ENCODE results near the gene ARVCF. TPM values are rescaled to one million over a fixed set of nuclear protein-coding genes. Genes with fewer than 3 reads are reported as not detected.

Gene ARVCF
- total and polyA plus RNA-seq, 5 donors = 11.1 to 27.4 (median 20.0) TPM

DNA sequence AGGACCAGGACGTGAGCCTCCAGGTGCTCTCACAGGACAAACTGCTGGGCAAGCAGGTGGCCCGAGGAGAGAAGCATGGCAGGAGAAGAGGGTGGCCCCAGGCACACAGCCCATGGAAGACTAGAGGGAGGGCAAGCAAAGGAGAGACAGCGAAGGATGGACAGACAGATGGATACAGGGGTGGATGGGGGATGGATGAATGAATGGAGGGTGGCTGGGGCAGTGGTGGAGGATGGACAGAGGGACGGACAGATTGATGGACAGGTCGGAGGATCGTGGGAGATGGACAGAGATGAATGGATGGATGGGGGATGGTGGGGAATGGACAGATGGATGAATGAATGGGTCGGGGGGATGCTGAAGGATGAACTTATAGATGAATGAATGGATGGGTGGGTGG lies 22.7 kb downstream of the ARVCF start:
- ATAC-seq = no peak
- Histone ChIP-seq H3K27ac (ENCODE audit: low read length) (no peak overlapping the region), H3K4me1 (ENCODE audit: control insufficient read depth, insufficient read depth, low read length) (peaks cover 17% of the 10 kb centered on the region), H3K9me3 (ENCODE audit: control insufficient read depth, low read length) (no peaks in the 10 kb centered on the region), H3K27me3 (ENCODE audit: control insufficient read depth, insufficient read depth) (no peaks in the 10 kb centered on the region), H3K4me3 (ENCODE audit: low read length) (no peak overlapping the region)
- intact Hi-C loops (cut with DNase I) = no loop called here
- DNase-seq = no peak
- WGBS = 94% methylated on average over 7 of the region's 7 CpGs

GRCh38 chr22:19992921-19993355 lies 23.7 kb downstream of the ARVCF start:
- 74% methylated on average over 6 of the region's 6 CpGs for WGBS
- intact Hi-C loops (cut with DNase I) = no loop called here
- H3K27me3 ChIP-seq (ENCODE audit: control insufficient read depth, insufficient read depth) = no peaks in the 10 kb centered on the region
- H3K4me1 ChIP-seq (ENCODE audit: control insufficient read depth, insufficient read depth, low read length) = peaks cover 11% of the 10 kb centered on the region
- no peak overlapping the region for H3K4me3 ChIP-seq (ENCODE audit: low read length)
- H3K27ac ChIP-seq (ENCODE audit: low read length) = no peak overlapping the region
- no peak for ATAC-seq
- peak in 2 of 3 donors; percentile 14 to 48 for DNase-seq
- no peaks in the 10 kb centered on the region for H3K9me3 ChIP-seq (ENCODE audit: control insufficient read depth, low read length)

- H3K4me1 ChIP-seq (ENCODE audit: control insufficient read depth, insufficient read depth, low read length) = peaks cover 11% of the 10 kb centered on the region
- H3K4me3 ChIP-seq (ENCODE audit: low read length) = no peak overlapping the region
- ATAC-seq = no peak
- H3K27me3 ChIP-seq (ENCODE audit: control insufficient read depth, insufficient read depth) = no peaks in the 10 kb centered on the region
- H3K27ac ChIP-seq (ENCODE audit: low read length) = no peak overlapping the region
- WGBS = 89% methylated on average over 7 of the region's 7 CpGs
- H3K9me3 ChIP-seq (ENCODE audit: control insufficient read depth, low read length) = no peaks in the 10 kb centered on the region
- intact Hi-C loops (cut with DNase I) = no loop called here
- DNase-seq = peak in 1 of 3 donors; percentile 31
Measured at GRCh38 chr22:19992481-19992911, 24.1 kb downstream of the ARVCF start.

GRCh38 chr22:19991645-19992451 lies 24.8 kb downstream of the ARVCF start:
- H3K27me3 ChIP-seq (ENCODE audit: control insufficient read depth, insufficient read depth) = no peaks in the 10 kb centered on the region
- intact Hi-C loops (cut with DNase I) = no loop called here
- H3K9me3 ChIP-seq (ENCODE audit: control insufficient read depth, low read length) = no peaks in the 10 kb centered on the region
- WGBS = 82% methylated on average over 23 of the region's 23 CpGs
- no peak overlapping the region for H3K4me3 ChIP-seq (ENCODE audit: low read length)
- ATAC-seq (peak in 1 of 2 donors; percentile 3), DNase-seq (peak in 2 of 3 donors; percentile 55 to 70)
- H3K4me1 ChIP-seq (ENCODE audit: control insufficient read depth, insufficient read depth, low read length) = peaks cover 9% of the 10 kb centered on the region
- no peak overlapping the region for H3K27ac ChIP-seq (ENCODE audit: low read length)

GRCh38 chr22:19991395-19991644 lies 25.3 kb downstream of the ARVCF start:
- Histone ChIP-seq H3K4me1 (ENCODE audit: control insufficient read depth, insufficient read depth, low read length) (peaks cover 8% of the 10 kb centered on the region), H3K9me3 (ENCODE audit: control insufficient read depth, low read length) (no peaks in the 10 kb centered on the region), H3K27me3 (ENCODE audit: control insufficient read depth, insufficient read depth) (no peaks in the 10 kb centered on the region), H3K27ac (ENCODE audit: low read length) (peak overlapping the region; percentile 8), H3K4me3 (ENCODE audit: low read length) (no peak overlapping the region)
- ATAC-seq = peak in 1 of 2 donors; percentile 1
- no peak for DNase-seq
- intact Hi-C loops (cut with DNase I) = no loop called here

DNA sequence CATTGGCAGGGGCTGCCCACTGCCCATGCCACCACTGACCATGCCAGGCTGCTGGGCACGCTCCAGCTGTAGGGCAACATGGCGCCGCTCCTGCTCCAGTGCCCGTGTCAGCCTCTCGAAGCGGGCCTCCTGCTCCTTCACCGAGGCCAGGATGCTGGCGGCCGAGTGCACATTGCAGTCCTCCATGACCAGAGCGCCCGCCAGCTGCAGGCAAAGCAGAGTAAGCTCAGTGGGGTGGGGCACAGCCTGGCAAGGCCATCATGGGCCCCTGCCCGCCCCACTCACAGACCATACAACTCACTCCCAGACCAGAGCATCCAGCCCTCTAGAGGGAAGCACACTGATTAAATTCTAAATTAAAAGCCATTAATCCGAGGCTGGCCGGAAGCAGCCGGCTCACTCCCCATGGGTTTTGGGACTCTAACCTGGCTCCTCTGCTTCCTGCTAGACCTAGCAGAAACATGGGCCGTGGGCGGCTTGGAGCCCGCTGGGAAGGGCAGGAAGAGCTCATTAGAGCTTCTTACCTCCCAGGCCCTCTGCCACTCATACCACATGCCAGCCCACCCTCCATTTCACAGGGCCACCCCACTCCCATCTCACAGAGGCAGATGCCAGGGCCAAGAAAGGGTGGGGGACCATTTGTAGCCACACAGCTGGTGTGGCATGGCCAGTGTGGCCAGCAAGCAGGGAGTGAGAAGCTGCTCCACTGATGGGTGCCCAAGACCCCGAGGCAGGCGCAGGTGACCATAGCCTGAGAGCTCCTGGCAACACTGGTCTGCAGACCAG lies 25.8 kb downstream of the ARVCF start:
- Histone ChIP-seq H3K27me3 (ENCODE audit: control insufficient read depth, insufficient read depth) (no peaks in the 10 kb centered on the region), H3K9me3 (ENCODE audit: control insufficient read depth, low read length) (no peaks in the 10 kb centered on the region), H3K4me3 (ENCODE audit: low read length) (no peak overlapping the region), H3K27ac (ENCODE audit: low read length) (peak overlapping the region; percentile 8), H3K4me1 (ENCODE audit: control insufficient read depth, insufficient read depth, low read length) (peaks cover 12% of the 10 kb centered on the region)
- ATAC-seq (no peak), DNase-seq (peak in 2 of 3 donors; percentile 54 to 65)
- WGBS = 86% methylated on average over 20 of the region's 20 CpGs
- intact Hi-C loops (cut with DNase I) = no loop called here

- Histone ChIP-seq H3K27me3 (ENCODE audit: control insufficient read depth, insufficient read depth) (no peaks in the 10 kb centered on the region), H3K4me3 (ENCODE audit: low read length) (no peak overlapping the region), H3K27ac (ENCODE audit: low read length) (no peak overlapping the region), H3K4me1 (ENCODE audit: control insufficient read depth, insufficient read depth, low read length) (peaks cover 13% of the 10 kb centered on the region), H3K9me3 (ENCODE audit: control insufficient read depth, low read length) (no peaks in the 10 kb centered on the region)
- peak in 1 of 3 donors; percentile 8 for DNase-seq
- ATAC-seq = no peak
- intact Hi-C loops (cut with DNase I) = no loop called here
- WGBS = 50% methylated on average over 2 of the region's 2 CpGs
Measured at GRCh38 chr22:19990188-19990587, 26.4 kb downstream of the ARVCF start.

DNA sequence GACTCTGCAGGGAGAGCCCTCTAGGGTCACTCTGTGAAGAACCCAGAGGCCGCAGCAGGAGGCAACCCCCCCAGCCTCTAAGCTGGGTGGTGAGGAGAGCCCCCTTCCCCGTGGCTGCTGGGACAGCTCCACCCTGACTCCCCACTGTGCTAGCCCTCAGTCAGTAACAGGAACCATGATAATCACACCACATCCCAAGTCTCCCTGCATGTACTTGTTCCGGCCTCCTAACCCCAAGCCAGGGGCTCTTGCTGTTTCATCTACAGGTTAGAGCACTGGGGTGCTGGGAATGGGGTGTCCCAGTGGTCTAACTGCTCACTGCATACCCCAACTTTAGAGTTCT lies 26.9 kb downstream of the ARVCF start:
- Histone ChIP-seq H3K4me3 (ENCODE audit: low read length) (no peak overlapping the region), H3K9me3 (ENCODE audit: control insufficient read depth, low read length) (no peaks in the 10 kb centered on the region), H3K27ac (ENCODE audit: low read length) (no peak overlapping the region), H3K27me3 (ENCODE audit: control insufficient read depth, insufficient read depth) (no peaks in the 10 kb centered on the region), H3K4me1 (ENCODE audit: control insufficient read depth, insufficient read depth, low read length) (peaks cover 13% of the 10 kb centered on the region)
- intact Hi-C loops (cut with DNase I) = no loop called here
- WGBS = 86% methylated on average over 3 of the region's 3 CpGs
- DNase-seq (peak in 1 of 3 donors; percentile 32), ATAC-seq (no peak)

DNA sequence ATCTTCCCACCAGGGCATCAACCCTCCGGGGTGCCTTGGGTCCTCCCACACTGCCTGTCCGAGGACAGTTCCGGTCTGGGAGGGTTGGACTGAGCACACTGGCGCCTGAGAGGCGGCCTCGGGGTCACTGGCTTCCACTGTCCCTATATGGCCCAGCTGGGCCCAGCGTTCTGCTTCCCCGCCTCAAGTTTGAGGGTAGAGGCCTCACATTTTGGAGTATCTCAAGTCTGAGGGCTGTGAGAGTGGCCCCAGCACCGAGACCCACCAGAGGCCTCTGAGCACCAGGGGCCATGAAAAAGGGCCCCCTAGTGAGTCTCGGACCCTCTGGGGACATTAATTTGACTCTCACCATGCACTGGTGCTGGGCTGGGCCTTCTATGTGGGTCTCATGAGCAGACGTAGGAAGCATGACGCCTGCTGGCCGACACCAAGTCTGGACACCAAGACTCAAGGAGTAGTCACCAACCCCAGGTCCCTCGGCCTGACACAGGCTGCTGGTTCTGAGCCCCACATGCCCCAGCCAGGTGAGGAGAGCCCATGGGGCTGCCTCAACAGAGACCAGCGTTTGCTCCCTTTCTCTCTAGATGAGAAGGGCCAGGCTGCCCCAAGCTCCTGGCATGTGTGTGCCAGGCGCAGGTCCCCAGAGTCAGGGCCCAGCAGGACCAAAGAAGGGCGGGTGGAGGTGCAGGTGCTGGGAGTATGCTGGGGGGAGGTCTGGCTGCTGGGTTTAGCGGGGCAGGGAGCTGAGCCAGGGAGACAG lies 27.5 kb downstream of the ARVCF start:
- Histone ChIP-seq H3K4me1 (ENCODE audit: control insufficient read depth, insufficient read depth, low read length) (peaks cover 13% of the 10 kb centered on the region), H3K4me3 (ENCODE audit: low read length) (no peak overlapping the region), H3K27ac (ENCODE audit: low read length) (peak overlapping the region; percentile 40), H3K9me3 (ENCODE audit: control insufficient read depth, low read length) (no peaks in the 10 kb centered on the region), H3K27me3 (ENCODE audit: control insufficient read depth, insufficient read depth) (no peaks in the 10 kb centered on the region)
- ATAC-seq (peak; percentile 24), DNase-seq (peak in 2 of 3 donors; percentile 80 to 86)
- intact Hi-C loops (cut with DNase I) = no loop called here
- 69% methylated on average over 18 of the region's 18 CpGs for WGBS

GRCh38 chr22:19988331-19988808 lies 28.3 kb downstream of the ARVCF start:
- no peaks in the 10 kb centered on the region for H3K9me3 ChIP-seq (ENCODE audit: control insufficient read depth, low read length)
- peaks cover 17% of the 10 kb centered on the region for H3K4me1 ChIP-seq (ENCODE audit: control insufficient read depth, insufficient read depth, low read length)
- H3K4me3 ChIP-seq (ENCODE audit: low read length) = no peak overlapping the region
- H3K27ac ChIP-seq (ENCODE audit: low read length) = peak overlapping the region; percentile 46
- DNase-seq (peak in 2 of 3 donors; percentile 47 to 60), ATAC-seq (no peak)
- intact Hi-C loops (cut with DNase I) = no loop called here
- H3K27me3 ChIP-seq (ENCODE audit: control insufficient read depth, insufficient read depth) = no peaks in the 10 kb centered on the region
- WGBS = 88% methylated on average over 9 of the region's 9 CpGs
